K562 (cell line): ENCODE measurements around the gene CYB5B. TPM values are rescaled to one million over a fixed set of nuclear protein-coding genes. Genes with fewer than 3 reads are reported as not detected.

Source experiments
- ATAC-seq: fragments of 200-7000 bp; cut with Tn5 transposase; 3 replicates; pipeline ENCODE4 v1.9.1; 2020; ENCODE audit warnings: moderate library complexity
- BruUV-seq: library from RNA; stranded (reverse); fragments of 400-500 nt; replicated peaks from 2 replicates; lab custom pipeline; 2021; lab: Mats Ljungman, UMichigan
- CTCF ChIA-PET: fragments of 300-600 bp; formaldehyde crosslinking; extraction: SDS; loops from one replicate; lab custom pipeline; 2021; ENCODE audit warnings: low intra/inter-chr PET ratio; lab: Yijun Ruan, JAX
- POLR2A ChIA-PET: fragments of 300-600, 350-650 bp; sonication (Branson Sonifier 250); formaldehyde crosslinking; extraction: SDS; loops from one replicate; lab custom pipeline; 2021; ENCODE audit warnings: antibody characterized with exemption, inconsistent platforms; lab: Yijun Ruan, JAX
- DNase-seq, 4 experiments: peaks; one replicate each; pipeline versions ENCODE4 v3.0.0 to v3.0.0-alpha.2; 2011 to 2018; ENCODE audit warnings: low spot score in 3 of 4, mixed read lengths in 3 of 4; ENCODE audit errors: extremely low read depth in 1 of 4
- FAIRE-seq: peaks from 2 replicates; lab custom pipeline; 2011; peaks lifted over from hg19 to GRCh38; lab: Jason Lieb, UNC
- H2AFZ ChIP-seq: 2 replicates; pipeline ENCODE4 v1.6.0; 2011; ENCODE audit warnings: low read depth, low read length, control low read depth, inconsistent platforms
- H3K27ac ChIP-seq: fragments of 200-600 bp; 3 replicates; pipeline ENCODE4 v1.8.0; 2011; ENCODE audit warnings: low read depth, mild to moderate bottlenecking, control low read depth, inconsistent platforms, low read length, moderate library complexity, mixed read lengths; ENCODE audit errors: extremely low read depth
- H3K27me3 ChIP-seq, 2 experiments: fragments of 300-600 bp in 1 of 2; 2 replicates in 1 of 2; 3 replicates in 1 of 2; pipeline versions ENCODE4 v1.6.0 to v1.8.0; 2011; ENCODE audit warnings: inconsistent platforms in 2 of 2, low read length in 2 of 2, mild to moderate bottlenecking in 1 of 2, mixed read lengths in 1 of 2, moderate library complexity in 1 of 2; ENCODE audit not compliant: control insufficient read depth in 2 of 2, insufficient read depth in 2 of 2
- H3K36me3 ChIP-seq: fragments of 300-600 bp; 3 replicates; pipeline ENCODE4 v1.8.0; 2011; ENCODE audit warnings: mild to moderate bottlenecking, low read length, inconsistent platforms; ENCODE audit not compliant: control insufficient read depth, insufficient read depth
- H3K4me1 ChIP-seq, 2 experiments: fragments of 200-600 bp in 1 of 2; replicated peaks in 1 of 2; 2 replicates in 1 of 2; 3 replicates in 1 of 2; pipeline versions ENCODE4 v1.5.1 to v1.8.0; 2011; ENCODE audit warnings: inconsistent platforms in 2 of 2, low read length in 2 of 2, mild to moderate bottlenecking in 1 of 2, mixed read lengths in 1 of 2, moderate library complexity in 1 of 2; ENCODE audit not compliant: control insufficient read depth in 2 of 2, insufficient read depth in 2 of 2
- H3K4me2 ChIP-seq: 2 replicates; pipeline ENCODE4 v1.6.1; 2011; ENCODE audit warnings: low read length, control low read depth, inconsistent platforms, mixed read lengths; ENCODE audit not compliant: insufficient read depth
- H3K4me3 ChIP-seq: fragments of 200-600 bp; sonication (generic), shearing (Covaris generic); 2 replicates; pipeline ENCODE4 v1.5.1; 2016; ENCODE audit warnings: control low read depth, inconsistent platforms
- H3K79me2 ChIP-seq: fragments of 200-600 bp; 3 replicates; pipeline ENCODE4 v1.8.0; 2011; ENCODE audit warnings: low read length, inconsistent platforms; ENCODE audit not compliant: control insufficient read depth, insufficient read depth
- H3K9ac ChIP-seq, 2 experiments: 2 replicates each; pipeline versions ENCODE4 v1.6.0 to v1.6.1; 2011; ENCODE audit warnings: low read depth in 2 of 2, low read length in 2 of 2, control low read depth in 1 of 2, inconsistent platforms in 1 of 2, mild to moderate bottlenecking in 1 of 2, mixed read lengths in 1 of 2; ENCODE audit not compliant: insufficient read depth in 1 of 2
- H3K9me1 ChIP-seq: one replicate; pipeline ENCODE4 v1.6.0; 2011; ENCODE audit warnings: inconsistent platforms, mild to moderate bottlenecking, low read length, moderate library complexity; ENCODE audit not compliant: control insufficient read depth, insufficient read depth
- H3K9me3 ChIP-seq: replicated peaks from 2 replicates; pipeline ENCODE4 v1.5.1; 2011; ENCODE audit warnings: low read depth, low read length, inconsistent platforms; ENCODE audit not compliant: control insufficient read depth, insufficient read depth
- H4K20me1 ChIP-seq: replicated peaks from 2 replicates; pipeline ENCODE4 v1.6.1; 2011; ENCODE audit warnings: low read length, inconsistent platforms, mixed read lengths; ENCODE audit not compliant: control insufficient read depth, insufficient read depth
- FOXA3 ChIP-seq, 2 experiments: fragments of 450-650 bp in 1 of 2; sonication (generic) in 1 of 2; formaldehyde crosslinking; IDR thresholded peaks in 1 of 2; conservative IDR thresholded peaks in 1 of 2; 2 replicates each; pipeline versions ENCODE4 v1.4.0 to v1.8.0; 2020 to 2022; ENCODE audit warnings: mild to moderate bottlenecking in 2 of 2, missing genetic modification reagents in 1 of 2
- FOXK2 ChIP-seq, 2 experiments: fragments of 450-650 bp; IDR thresholded peaks in 1 of 2; conservative IDR thresholded peaks in 1 of 2; 2 replicates each; pipeline ENCODE4 v1.6.1; 2016; ENCODE audit warnings: low read depth in 2 of 2, mild to moderate bottlenecking in 1 of 2
- GABPB2 ChIP-seq: fragments of 250-450 bp; sonication (Bioruptor Pico); conservative IDR thresholded peaks from 2 replicates; pipeline ENCODE4 v1.5.1; 2021; ENCODE audit warnings: mild to moderate bottlenecking
- GMEB1 ChIP-seq: fragments of 250-450 bp; sonication (Bioruptor Pico); IDR thresholded peaks from 2 replicates; pipeline ENCODE4 v1.4.0; 2020; ENCODE audit warnings: mild to moderate bottlenecking
- GTF2E2 ChIP-seq: fragments of 200-800 bp; sonication (Bioruptor generic); IDR thresholded peaks from 2 replicates; pipeline ENCODE4 v1.6.1; 2016; ENCODE audit warnings: missing genetic modification characterization, missing compliant biosample characterization
- HBP1 ChIP-seq: fragments of 450-650 bp; formaldehyde crosslinking; IDR thresholded peaks from 2 replicates; pipeline ENCODE4 v1.4.0; 2022; ENCODE audit warnings: missing genetic modification characterization
- HDAC1 ChIP-seq, 2 experiments: fragments of 450-650 bp; IDR thresholded peaks; 2 replicates each; pipeline ENCODE4 v1.6.1; 2016 to 2017; ENCODE audit warnings: inconsistent platforms in 1 of 2, mild to moderate bottlenecking in 1 of 2, moderate library complexity in 1 of 2
- NCOA4 ChIP-seq: fragments of 450-650 bp; IDR thresholded peaks from 2 replicates; pipeline ENCODE4 v1.6.1; 2018; ENCODE audit warnings: mild to moderate bottlenecking; ENCODE audit not compliant: partially characterized antibody
- PHB2 ChIP-seq: fragments of 450-650 bp; IDR thresholded peaks from 2 replicates; pipeline ENCODE4 v1.6.1; 2017; ENCODE audit warnings: low read depth
- RB1 ChIP-seq: fragments of 450-650 bp; IDR thresholded peaks from 2 replicates; pipeline ENCODE4 v1.6.1; 2017; ENCODE audit warnings: low read depth, mild to moderate bottlenecking
- RFX1 ChIP-seq: fragments of 450-650 bp; IDR thresholded peaks from 2 replicates; pipeline ENCODE4 v1.6.1; 2016; ENCODE audit warnings: mild to moderate bottlenecking, moderate library complexity
- RUNX1 ChIP-seq: sonication (generic); IDR thresholded peaks from 2 replicates; pipeline ENCODE4 v1.6.1; 2016; ENCODE audit warnings: antibody characterized with exemption, low read depth
- SIX5 ChIP-seq, 2 experiments: IDR thresholded peaks; 2 replicates each; pipeline ENCODE4 v1.6.1; 2011; ENCODE audit warnings: low read length in 2 of 2, borderline replicate concordance in 1 of 2, low read depth in 1 of 2, mild to moderate bottlenecking in 1 of 2, moderate library complexity in 1 of 2; ENCODE audit not compliant: insufficient read depth in 1 of 2
- USF1 ChIP-seq: sonication (generic); formaldehyde crosslinking; IDR thresholded peaks from 2 replicates; pipeline ENCODE4 v1.9.0; 2022; ENCODE audit warnings: mild to moderate bottlenecking, missing genetic modification reagents
- ZNF124 ChIP-seq: sonication (generic); formaldehyde crosslinking; IDR thresholded peaks from 2 replicates; pipeline ENCODE4 v1.8.1; 2022; ENCODE audit warnings: missing genetic modification reagents
- ZNF23 ChIP-seq: fragments of 250-450 bp; sonication (Bioruptor Pico); IDR thresholded peaks from 2 replicates; pipeline ENCODE4 v1.4.0; 2020; ENCODE audit warnings: mild to moderate bottlenecking
- ZNF445 ChIP-seq: fragments of 250-450 bp; sonication (Bioruptor Pico); IDR thresholded peaks from 2 replicates; pipeline ENCODE4 v1.4.0; 2020; ENCODE audit warnings: low read depth, mild to moderate bottlenecking, moderate library complexity
- ZNF699 ChIP-seq: fragments of 250-450 bp; sonication (Bioruptor Pico); IDR thresholded peaks from 2 replicates; pipeline ENCODE4 v1.8.0; 2021; ENCODE audit warnings: mild to moderate bottlenecking, moderate library complexity; ENCODE audit not compliant: insufficient replicate concordance
- WGBS: fragments of 100-300 bp; shearing (Covaris generic); methylation state at CpG from one replicate; pipeline ENCODE4 v1.1.6; 2016; ENCODE audit warnings: low coverage, mixed read lengths; ENCODE audit not compliant: insufficient coverage; ENCODE audit errors: missing lambda C conversion rate; 5-methylcytosine and 5-hydroxymethylcytosine counted together
- in situ Hi-C: fragments of 300-500 bp; cut with MboI; formaldehyde crosslinking; loops from 4 replicates; pipeline ENCODE4 v1.15.0; 2018; ENCODE audit warnings: inconsistent platforms, mixed read lengths
- intact Hi-C: fragments of 100-400 bp; cut with micrococcal nuclease; formaldehyde crosslinking; loops from 2 replicates; pipeline ENCODE4 v1.14.2; 2022
- polyA plus RNA-seq, 8 experiments: library from polyadenylated mRNA; depleted of rRNA in 4 of 8; stranded (reverse) in 5 of 8; unstranded in 3 of 8; fragments of >200 nt; fragmentation: Nextera tagmentation in 2 of 8; fragmentation: Illumina TruSeq in 1 of 8; extraction: Ambion mirVana in 2 of 8; extraction: Trizol in 1 of 8; gene quantifications; 2 replicates each; pipeline versions ENCODE4 v1.2.1 to v1.2.3, GENCODE V29; 2011 to 2014; ENCODE audit warnings: inconsistent platforms in 1 of 8, missing spikeins in 1 of 8
- total RNA-seq, 7 experiments: library from RNA; depleted of rRNA in 6 of 7; stranded (reverse); fragments of >200 nt in 6 of 7; fragmentation: Illumina TruSeq in 2 of 7; extraction: Trizol in 2 of 7; gene quantifications; 2 replicates each; pipeline versions ENCODE4 v1.2.1 to v1.2.3, GENCODE V29; 2011 to 2021; ENCODE audit warnings: low replicate concordance in 1 of 7

CYB5B gene
- total and polyA plus RNA-seq, 9 of the 15 experiments (the other 6 are each of a cell fraction or from before 2014, with no cell fraction given) = 29.9 to 274 (median 136) TPM

GRCh38 chr16:69443927-69444631, 19.7 kb downstream of the CYB5B start:
- peak overlapping the region; percentile 53 for H3K27ac ChIP-seq
- no peaks in the 10 kb centered on the region for H4K20me1 ChIP-seq
- no TSS peak for BruUV-seq
- peak overlapping the region; percentile 49 to 83 for H3K9ac ChIP-seq
- H3K27me3 ChIP-seq = no peaks in the 10 kb centered on the region
- ChIA-PET POLR2A (interaction anchor here (0.6 to 1.8 kb wide), 3 partner anchors 13 to 139 kb away, joined by 3 to 9 read pairs (median 4); no protein-coding TSS in a partner anchor), CTCF (interaction anchor here (0.6 kb wide), 1 partner anchor 21 kb away, joined by 3 read pairs; no protein-coding TSS in a partner anchor)
- peak overlapping the region; percentile 69 for H3K4me2 ChIP-seq
- peaks cover 4 to 13% of the 10 kb centered on the region in 2 experiments; a peak in 3 of 5 replicates for H3K4me1 ChIP-seq
- peaks cover 33% of the 10 kb centered on the region; the same call in 2 of the 3 replicates for H3K36me3 ChIP-seq
- 10% methylated on average over 12 of the region's 12 CpGs for WGBS
- FAIRE-seq (peak; percentile 84), DNase-seq (peak in 3 of 4 experiments; percentile 21 to 60 (median 39)), ATAC-seq (peak; percentile 91)
- H3K9me3 ChIP-seq = no peaks in the 10 kb centered on the region
- H2AFZ ChIP-seq = peak overlapping the region; percentile 46
- in situ Hi-C loops = no loop called here
- no peaks in the 10 kb centered on the region for H3K9me1 ChIP-seq
- intact Hi-C loops = no loop called here
- H3K79me2 ChIP-seq = peaks cover 49% of the 10 kb centered on the region
- peak overlapping the region; percentile 16; the same call in 1 of the 2 replicates for H3K4me3 ChIP-seq
- no peak for TF ChIP-seq USF1
- no peak for TF ChIP-seq HBP1 (CRISPR knock-in tag)
- TF ChIP-seq ZNF23 (CRISPR knock-in tag) = no peak
- no peak for TF ChIP-seq RB1
- TF ChIP-seq ZNF445 (CRISPR knock-in tag) = no peak
- no peak for TF ChIP-seq RFX1
- no peak for TF ChIP-seq NCOA4
- peak; percentile 87 to 89 for TF ChIP-seq FOXK2 (conservative IDR thresholded peaks at IDR 0.05 in 1 of 2, IDR thresholded peaks at IDR 0.05 in 1 of 2; ENCODE audit: low read depth in 2 of 2)
- no peak for TF ChIP-seq ZNF124 (CRISPR knock-in tag)
- TF ChIP-seq HDAC1 (IDR thresholded peaks at IDR 0.05) = no peak
- TF ChIP-seq GMEB1 (CRISPR knock-in tag) = no peak
- no peak for TF ChIP-seq SIX5 (IDR thresholded peaks at IDR 0.05; ENCODE audit: borderline replicate concordance in 1 of 2, insufficient read depth in 1 of 2, low read depth in 1 of 2, low read length in 2 of 2)
- no peak for TF ChIP-seq FOXA3 (CRISPR knock-in tag; conservative IDR thresholded peaks at IDR 0.05 in 1 of 2, IDR thresholded peaks at IDR 0.05 in 1 of 2)
- no peak for TF ChIP-seq RUNX1
- no peak for TF ChIP-seq GABPB2 (CRISPR knock-in tag)
- TF ChIP-seq PHB2 = no peak
- no peak for TF ChIP-seq ZNF699 (CRISPR knock-in tag)
- no peak for TF ChIP-seq GTF2E2 (tag)
